MCF 10A (cell line): ENCODE results near the gene DYRK1A. TPM values are rescaled to one million over a fixed set of nuclear protein-coding genes. Genes with fewer than 3 reads are reported as not detected.

Experiments
- BruUV-seq: library from RNA; stranded (reverse); fragments of 400-500 nt; replicated peaks from 2 replicates; lab custom pipeline; 2021; lab: Mats Ljungman, UMichigan
- CTCF ChIA-PET: fragments of 300-600 bp; sonication (Branson Sonifier 250); formaldehyde crosslinking; extraction: SDS; loops from one replicate; lab custom pipeline; 2021; ENCODE audit warnings: antibody characterized with exemption, inconsistent platforms; lab: Yijun Ruan, JAX
- POLR2A ChIA-PET: fragments of 300-600, 350-650 bp; sonication (Branson Sonifier 250); formaldehyde crosslinking; extraction: SDS; loops from one replicate; lab custom pipeline; 2020; ENCODE audit warnings: antibody characterized with exemption, inconsistent platforms; lab: Yijun Ruan, JAX
- DNase-seq: peaks from one replicate; pipeline ENCODE4 v3.0.0-alpha.2; 2018; ENCODE audit not compliant: unreplicated experiment
- H3K27ac Mint-ChIP-seq: one replicate; pipeline ENCODE4 v1.8.0; 2022; ENCODE audit warnings: mild to moderate bottlenecking, low read depth, mixed read lengths; ENCODE audit not compliant: unreplicated experiment
- H3K27me3 Mint-ChIP-seq: one replicate; pipeline ENCODE4 v1.8.0; 2022; ENCODE audit warnings: mixed read lengths; ENCODE audit not compliant: insufficient read depth, unreplicated experiment
- H3K36me3 Mint-ChIP-seq: one replicate; pipeline ENCODE4 v1.8.0; 2022; ENCODE audit warnings: mild to moderate bottlenecking, moderate library complexity, mixed read lengths; ENCODE audit not compliant: insufficient read depth, unreplicated experiment
- H3K4me1 Mint-ChIP-seq: one replicate; pipeline ENCODE4 v1.8.0; 2022; ENCODE audit warnings: mixed read lengths; ENCODE audit not compliant: insufficient read depth, unreplicated experiment
- H3K4me3 Mint-ChIP-seq: one replicate; pipeline ENCODE4 v1.8.0; 2022; ENCODE audit warnings: mild to moderate bottlenecking, moderate library complexity, mixed read lengths; ENCODE audit not compliant: unreplicated experiment
- H3K9me3 Mint-ChIP-seq: one replicate; pipeline ENCODE4 v1.8.0; 2022; ENCODE audit warnings: mixed read lengths; ENCODE audit not compliant: unreplicated experiment
- intact Hi-C: fragments of 100-400 bp; cut with micrococcal nuclease; formaldehyde crosslinking; loops from 2 replicates; pipeline ENCODE4 v1.14.1; 2022
- total RNA-seq: library from RNA; stranded (reverse); gene quantifications from 2 replicates; pipeline ENCODE4 v1.2.3, GENCODE V29; 2022
- TF ChIP-seq, protein P1 (sequence below): fragments of 200-600 bp; IDR thresholded peaks from one replicate; pipeline ENCODE4 v1.8.0; 2022; ENCODE audit warnings: antibody characterized with exemption, mild to moderate bottlenecking; ENCODE audit not compliant: unreplicated experiment

The DYRK1A gene
- total RNA-seq, 1 experiment from 2014 or later: 58.6 TPM

DNA sequence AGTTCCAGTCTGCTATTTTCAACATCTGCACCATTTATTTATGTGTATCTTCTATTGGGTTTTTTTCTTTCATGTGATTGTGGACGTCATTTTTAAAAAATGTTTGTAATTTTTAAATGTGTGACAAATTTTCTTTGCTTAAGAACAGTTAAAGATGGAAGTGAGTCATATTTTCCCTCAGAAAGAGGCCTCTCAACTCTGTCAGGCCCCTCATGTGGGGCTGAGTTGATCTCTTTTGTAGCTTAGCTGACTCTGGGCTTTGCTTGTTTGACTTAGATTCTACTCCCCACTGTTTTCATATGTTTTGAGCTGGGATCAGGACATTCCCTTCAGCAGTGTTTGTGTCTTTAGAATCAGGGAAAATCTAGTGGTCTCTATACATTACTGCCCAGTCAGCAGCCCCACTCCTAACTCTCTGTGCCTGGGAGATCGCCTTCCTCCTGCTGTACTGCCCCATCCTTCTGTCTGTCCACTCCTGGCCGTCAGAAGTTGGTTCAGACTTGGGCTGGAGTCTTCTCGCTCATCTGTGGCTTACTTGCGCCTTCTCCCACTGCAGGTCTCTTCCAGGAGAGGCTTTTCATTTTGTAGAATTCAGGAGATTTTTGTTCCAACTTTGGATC is 137.4 kb downstream of the DYRK1A start:
- Mint-ChIP-seq H3K4me1 (peaks cover 15% of the 10 kb centered on the region), H3K27ac (no peak overlapping the region), H3K4me3 (no peak overlapping the region), H3K27me3 (no peaks in the 10 kb centered on the region), H3K9me3 (peaks cover 17% of the 10 kb centered on the region), H3K36me3 (peaks cover 49% of the 10 kb centered on the region)
- no TSS peak for BruUV-seq
- intact Hi-C loops: no loop called here
- DNase-seq: no peak
- POLR2A ChIA-PET: no interaction called here
- CTCF ChIA-PET: no interaction called here
- TF ChIP-seq, protein P1, sequence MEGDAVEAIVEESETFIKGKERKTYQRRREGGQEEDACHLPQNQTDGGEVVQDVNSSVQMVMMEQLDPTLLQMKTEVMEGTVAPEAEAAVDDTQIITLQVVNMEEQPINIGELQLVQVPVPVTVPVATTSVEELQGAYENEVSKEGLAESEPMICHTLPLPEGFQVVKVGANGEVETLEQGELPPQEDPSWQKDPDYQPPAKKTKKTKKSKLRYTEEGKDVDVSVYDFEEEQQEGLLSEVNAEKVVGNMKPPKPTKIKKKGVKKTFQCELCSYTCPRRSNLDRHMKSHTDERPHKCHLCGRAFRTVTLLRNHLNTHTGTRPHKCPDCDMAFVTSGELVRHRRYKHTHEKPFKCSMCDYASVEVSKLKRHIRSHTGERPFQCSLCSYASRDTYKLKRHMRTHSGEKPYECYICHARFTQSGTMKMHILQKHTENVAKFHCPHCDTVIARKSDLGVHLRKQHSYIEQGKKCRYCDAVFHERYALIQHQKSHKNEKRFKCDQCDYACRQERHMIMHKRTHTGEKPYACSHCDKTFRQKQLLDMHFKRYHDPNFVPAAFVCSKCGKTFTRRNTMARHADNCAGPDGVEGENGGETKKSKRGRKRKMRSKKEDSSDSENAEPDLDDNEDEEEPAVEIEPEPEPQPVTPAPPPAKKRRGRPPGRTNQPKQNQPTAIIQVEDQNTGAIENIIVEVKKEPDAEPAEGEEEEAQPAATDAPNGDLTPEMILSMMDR: no peak

DNA sequence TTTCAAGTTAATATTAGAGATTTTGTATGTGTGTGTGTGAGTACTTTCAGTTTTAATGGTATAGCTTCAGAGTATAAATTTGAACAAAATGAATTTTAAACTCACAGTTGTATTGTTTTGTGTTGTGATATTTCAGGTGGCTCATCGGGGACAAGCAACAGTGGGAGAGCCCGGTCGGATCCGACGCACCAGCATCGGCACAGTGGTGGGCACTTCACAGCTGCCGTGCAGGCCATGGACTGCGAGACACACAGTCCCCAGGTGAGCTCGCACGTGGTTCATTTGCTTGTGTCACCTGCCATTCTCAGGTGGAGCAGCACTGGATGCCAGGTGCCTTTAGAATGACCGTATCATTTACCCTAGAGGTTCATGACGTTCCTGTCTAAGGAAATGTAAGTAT is 139.4 kb downstream of the DYRK1A start:
- POLR2A ChIA-PET: no interaction called here
- TF ChIP-seq, protein P1: no peak
- BruUV-seq: no TSS peak
- H3K4me1 Mint-ChIP-seq: peaks cover 15% of the 10 kb centered on the region
- H3K27ac Mint-ChIP-seq: no peak overlapping the region
- H3K4me3 Mint-ChIP-seq: no peak overlapping the region
- DNase-seq: no peak
- CTCF ChIA-PET: interaction anchor here (0.7 kb wide), 1 partner anchor 10 kb away, joined by 3 read pairs; no protein-coding TSS in a partner anchor
- peaks cover 45% of the 10 kb centered on the region for H3K36me3 Mint-ChIP-seq
- H3K27me3 Mint-ChIP-seq: no peaks in the 10 kb centered on the region
- intact Hi-C loops: no loop called here
- peaks cover 17% of the 10 kb centered on the region for H3K9me3 Mint-ChIP-seq

DNA sequence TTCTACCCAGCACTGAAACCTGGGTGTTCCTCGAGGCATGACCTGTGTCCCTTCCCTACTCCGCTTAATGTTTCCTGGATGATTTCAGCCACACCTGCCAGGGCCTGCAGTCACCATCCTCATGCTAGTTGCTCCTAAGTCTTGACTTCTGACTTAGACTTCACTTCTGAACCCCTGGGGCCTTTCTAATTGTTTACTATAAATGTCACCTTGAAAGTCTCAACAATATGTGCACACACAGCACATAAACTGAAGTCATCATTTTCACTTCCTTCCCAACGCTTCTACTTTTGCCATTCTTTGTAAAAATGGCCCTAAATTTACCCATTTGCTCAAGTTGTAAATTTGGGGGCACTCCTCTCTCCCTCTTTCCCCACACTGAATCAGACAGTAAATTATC is 141.1 kb downstream of the DYRK1A start:
- Mint-ChIP-seq H3K27me3 (no peaks in the 10 kb centered on the region), H3K9me3 (peaks cover 7% of the 10 kb centered on the region), H3K36me3 (peaks cover 43% of the 10 kb centered on the region), H3K4me1 (peaks cover 6% of the 10 kb centered on the region), H3K4me3 (no peak overlapping the region), H3K27ac (no peak overlapping the region)
- TF ChIP-seq, protein P1: no peak
- DNase-seq: no peak
- intact Hi-C loops: no loop called here
- CTCF ChIA-PET: interaction anchor here (0.6 to 1.0 kb wide), 2 partner anchors 10 to 667 kb away, joined by 3 to 4 read pairs; no protein-coding TSS in a partner anchor
- BruUV-seq: no TSS peak
- POLR2A ChIA-PET: no interaction called here

DNA sequence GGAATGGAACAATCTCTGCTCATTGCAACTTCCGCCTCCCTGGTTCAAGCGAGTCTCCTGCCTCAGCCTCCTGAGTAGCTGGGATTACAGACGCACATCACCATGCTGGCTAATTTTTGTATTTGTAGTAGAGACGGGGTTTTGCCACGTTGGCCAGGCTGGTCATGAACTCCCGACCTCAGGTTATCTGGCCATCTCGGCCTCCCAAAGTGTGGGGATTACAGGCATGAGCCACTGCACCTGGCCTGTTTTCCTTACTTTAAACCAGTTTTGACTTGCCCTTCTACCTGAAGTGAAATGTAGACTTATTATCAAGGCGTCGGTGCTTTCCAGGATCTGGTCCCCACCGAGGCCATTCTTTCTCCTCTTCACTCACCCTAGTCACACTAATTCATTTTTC is 141.8 kb downstream of the DYRK1A start:
- Mint-ChIP-seq H3K4me1 (peaks cover 6% of the 10 kb centered on the region), H3K9me3 (peaks cover 1% of the 10 kb centered on the region), H3K4me3 (no peak overlapping the region), H3K27ac (no peak overlapping the region), H3K36me3 (peaks cover 43% of the 10 kb centered on the region), H3K27me3 (no peaks in the 10 kb centered on the region)
- no peak for DNase-seq
- TF ChIP-seq, protein P1: no peak
- CTCF ChIA-PET: interaction anchor here (1.0 kb wide), 1 partner anchor 11 kb away, joined by 4 read pairs; no protein-coding TSS in a partner anchor
- POLR2A ChIA-PET: no interaction called here
- intact Hi-C loops: no loop called here
- no TSS peak for BruUV-seq
